Stimulated activated CD4-positive, alpha-beta T cell treated with anti-CD3 and anti-CD28 coated beads, Interleukin-4, amount 100 ng/mL, for 4 hours (primary cell): ENCODE measurements around the gene ZSWIM7.
"Not testable (repeated sequence)": the region's sequence is repeated elsewhere in the genome, so short reads cannot be mapped to it uniquely, and the experiment has no call there.

Source experiments
- DNase-seq, 2 experiments: peaks; one replicate each; pipeline ENCODE4 v3.0.0-alpha.2; 2020

The ZSWIM7 gene

DNA sequence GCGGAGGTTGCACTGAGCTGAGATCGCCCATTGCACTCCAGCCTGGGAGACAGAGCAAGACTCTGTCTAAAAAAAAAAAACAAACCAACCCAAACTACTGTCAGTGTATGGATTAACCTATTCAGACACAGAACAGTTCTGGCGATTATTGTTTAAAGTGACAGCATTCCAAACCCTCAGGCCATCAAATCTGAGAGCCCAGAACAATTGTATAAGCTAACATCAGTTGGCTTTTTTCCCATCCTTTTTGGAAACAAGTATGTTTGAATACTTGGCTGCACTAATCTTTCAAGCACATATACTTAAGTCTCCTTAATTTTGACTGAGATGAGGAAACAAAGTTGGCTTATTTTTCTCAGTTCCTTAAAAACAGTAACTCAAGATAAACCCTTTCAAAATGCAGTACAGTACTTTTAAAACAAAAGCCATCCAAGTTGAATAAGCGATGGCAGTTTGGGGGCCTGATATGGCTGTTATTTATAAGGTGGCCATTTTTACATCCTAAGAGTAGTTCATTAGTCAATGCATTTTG, 1.4 kb downstream of the ZSWIM7 start:
- no peak for DNase-seq

DNA sequence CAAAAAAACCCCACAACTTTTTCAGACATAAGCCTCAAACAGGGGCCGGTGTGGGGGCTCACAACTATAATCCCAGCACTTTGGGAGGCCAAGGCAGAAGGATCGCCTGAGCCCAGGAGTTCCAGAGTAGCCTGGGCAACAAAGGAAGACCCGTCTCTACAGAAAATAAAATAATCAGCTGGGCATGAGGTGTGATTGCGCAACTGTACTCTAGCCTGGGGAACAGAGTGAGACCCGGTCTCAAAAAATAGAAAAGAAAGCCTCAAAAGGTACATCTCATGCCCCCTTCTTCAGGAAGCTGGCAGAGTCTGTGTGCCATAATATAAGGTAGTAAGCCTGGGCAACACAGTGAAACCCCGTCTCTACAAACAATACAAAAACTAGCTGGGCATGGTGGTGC, 3.2 kb downstream of the ZSWIM7 start:
- no peak for DNase-seq

DNA sequence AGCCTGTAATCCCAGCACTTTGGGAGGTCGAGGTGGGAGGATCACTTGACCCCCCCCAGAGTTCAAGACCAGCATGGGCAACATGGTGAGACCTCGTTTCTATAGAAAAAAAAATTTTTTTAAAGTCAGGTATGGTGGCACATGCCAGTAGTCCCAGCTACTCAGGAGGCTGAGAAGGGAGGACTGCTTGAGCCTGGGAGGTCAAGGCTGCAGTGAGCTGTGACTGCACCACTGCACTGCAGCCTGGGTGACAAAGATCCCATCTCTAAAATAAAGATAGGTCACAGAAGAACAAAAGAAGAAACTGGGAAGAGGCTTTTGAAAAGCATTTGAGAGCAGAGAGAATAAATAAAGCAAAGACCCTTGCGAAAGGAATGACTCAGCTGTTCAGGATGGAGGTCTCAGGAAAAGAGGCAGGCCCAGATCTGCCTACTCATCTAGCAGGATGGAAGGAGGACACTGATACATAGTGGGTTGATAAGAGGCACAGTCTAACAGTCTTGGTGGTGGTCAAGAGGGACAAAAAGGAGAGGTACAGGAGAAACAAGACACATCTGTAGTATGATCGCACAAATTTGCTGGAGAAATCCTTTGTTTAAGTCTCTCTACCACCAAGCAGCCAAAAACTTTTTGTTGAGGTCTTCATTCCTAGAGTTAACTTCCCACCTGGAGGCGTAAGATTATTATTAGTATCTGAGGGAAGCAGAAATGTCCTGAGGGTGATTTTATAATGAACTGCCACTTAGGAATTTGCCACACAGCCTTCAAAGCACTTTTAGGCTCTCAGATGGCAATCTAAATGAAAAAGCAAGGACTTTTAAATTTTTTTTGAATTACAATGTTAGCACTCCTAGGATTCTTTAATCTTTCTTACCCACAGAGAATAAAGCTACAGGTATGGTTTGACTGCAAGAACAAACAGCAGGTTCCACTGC, 17.6 kb downstream of the ZSWIM7 start:
- DNase-seq = no peak

DNA sequence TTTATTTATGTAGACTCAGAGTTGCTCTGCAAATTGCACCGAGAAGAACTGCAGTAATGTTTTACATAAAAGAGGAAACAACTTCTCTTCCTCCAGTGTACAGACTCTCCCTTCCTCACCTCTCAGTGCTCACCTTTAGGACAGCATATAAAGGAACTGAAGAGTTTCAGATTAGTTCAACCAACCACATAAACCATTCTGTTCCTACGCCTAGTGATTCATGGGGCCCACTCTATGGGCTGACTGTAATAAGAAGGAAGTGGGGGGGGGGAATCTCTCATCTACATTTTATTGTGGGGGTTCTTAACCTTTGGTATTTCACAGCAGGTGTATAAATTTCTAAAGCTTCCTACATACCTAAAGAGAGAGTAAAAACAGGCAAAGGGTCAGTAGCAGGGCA, 18.3 kb downstream of the ZSWIM7 start:
- DNase-seq = peak in 1 of 2 experiments; percentile 50

DNA sequence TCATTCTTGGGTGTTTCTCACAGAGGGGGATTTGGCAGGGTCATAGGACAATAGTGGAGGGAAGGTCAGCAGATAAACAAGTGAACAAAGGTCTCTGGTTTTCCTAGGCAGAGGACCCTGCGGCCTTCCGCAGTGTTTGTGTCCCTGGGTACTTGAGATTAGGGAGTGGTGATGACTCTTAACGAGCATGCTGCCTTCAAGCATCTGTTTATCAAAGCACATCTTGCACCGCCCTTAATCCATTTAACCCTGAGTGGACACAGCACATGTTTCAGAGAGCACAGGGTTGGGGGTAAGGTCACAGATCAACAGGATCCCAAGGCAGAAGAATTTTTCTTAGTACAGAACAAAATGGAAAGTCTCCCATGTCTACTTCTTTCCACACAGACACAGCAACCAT, 20.5 kb downstream of the ZSWIM7 start:
- not testable (repeated sequence) for DNase-seq

DNA sequence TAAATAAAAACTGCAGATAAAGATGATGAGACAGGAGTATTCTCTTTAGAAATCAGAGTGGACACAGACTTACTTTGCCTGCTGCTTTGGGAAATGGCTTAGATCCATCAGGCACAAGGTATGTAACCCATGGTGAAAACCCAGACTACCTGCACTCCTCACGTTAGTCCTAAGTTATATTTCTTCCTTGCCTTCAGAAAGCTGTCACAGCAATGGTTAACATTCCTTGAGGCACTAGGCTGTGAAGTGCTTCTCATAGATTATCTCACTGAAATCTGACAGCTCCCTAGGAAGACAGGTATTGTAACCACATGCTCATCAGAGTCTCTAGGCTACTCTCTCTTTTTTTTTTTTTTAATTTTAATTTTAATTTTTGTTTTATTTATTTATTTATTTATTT, 20.9 kb downstream of the ZSWIM7 start:
- DNase-seq = no peak

DNA sequence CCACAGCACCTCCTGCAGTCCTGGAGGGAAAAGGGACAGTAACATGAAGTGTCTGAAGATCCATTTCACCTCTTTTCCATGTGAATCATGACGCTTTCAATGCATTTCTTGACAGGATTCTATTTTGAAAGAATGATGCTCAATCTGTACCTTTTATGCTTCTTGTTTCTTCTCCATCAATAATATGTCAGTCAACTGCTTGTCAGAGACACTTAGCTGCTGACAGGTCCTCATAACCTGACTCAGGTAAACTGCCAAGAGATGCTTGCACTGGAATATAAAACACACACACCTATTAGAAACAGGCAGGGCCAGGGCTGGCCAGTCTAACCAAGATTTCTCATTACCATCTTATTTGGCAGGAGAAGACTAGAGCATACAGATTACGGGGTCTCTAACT, 21.6 kb downstream of the ZSWIM7 start:
- DNase-seq = no peak

DNA sequence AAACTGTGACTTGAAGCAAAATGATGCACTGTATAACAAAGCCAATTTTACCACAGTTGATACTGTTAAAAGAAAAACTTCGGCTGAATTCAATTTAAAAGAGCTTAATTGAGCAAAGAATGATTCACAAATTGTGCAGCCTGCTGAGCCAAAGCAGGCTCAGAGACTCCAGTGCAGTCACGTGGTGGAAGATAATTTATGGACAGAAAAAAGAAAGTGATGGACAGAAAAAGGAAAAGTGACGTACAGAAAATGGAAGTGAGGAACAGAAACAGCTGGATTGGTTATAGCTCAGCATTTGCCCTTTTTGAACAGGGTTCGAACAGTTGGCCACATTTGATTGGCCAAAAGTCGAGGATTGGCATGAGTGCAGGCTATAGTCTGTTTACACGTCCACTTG, 25.7 kb downstream of the ZSWIM7 start:
- DNase-seq = no peak

DNA sequence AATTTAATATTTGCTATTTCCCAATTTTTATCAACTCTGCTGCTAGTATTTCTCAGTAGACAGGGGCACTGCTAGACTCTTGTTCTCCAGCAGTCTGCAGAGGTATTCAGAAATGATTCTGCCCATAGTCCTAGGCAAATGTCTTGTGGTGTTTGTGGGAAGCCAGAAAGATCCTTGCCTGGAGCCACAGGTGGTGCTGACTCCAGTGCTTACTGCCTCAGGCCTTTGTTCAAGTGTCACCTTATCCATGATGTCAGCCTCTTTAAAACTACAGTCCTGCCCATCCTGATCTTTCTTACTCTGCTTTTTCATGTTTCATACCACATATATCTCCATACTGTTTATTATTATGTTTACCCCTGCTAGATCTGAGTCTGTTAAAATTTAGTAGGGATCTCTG, 26.5 kb downstream of the ZSWIM7 start:
- DNase-seq = no peak

DNA sequence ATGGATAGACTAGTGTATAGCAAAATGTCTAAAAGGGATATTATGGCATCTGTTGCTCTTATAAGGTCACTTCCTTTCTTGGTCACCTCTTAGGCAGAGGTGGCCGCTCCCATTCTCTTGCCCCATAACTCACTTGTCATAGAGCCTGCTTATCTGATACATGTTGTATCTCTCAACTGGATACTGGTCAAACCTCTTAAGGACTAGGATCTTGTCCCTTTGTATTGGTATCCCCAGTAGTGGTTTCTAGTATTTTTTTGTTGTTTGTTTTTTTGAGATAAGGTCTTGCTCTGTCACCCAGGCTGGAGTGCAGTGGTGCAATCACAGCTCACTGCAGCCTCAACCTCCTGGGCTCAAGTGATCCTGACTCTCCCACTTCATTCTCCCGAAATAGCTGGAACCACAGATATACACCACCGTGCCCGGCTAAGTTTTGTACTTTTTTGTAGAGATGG, 27.0 kb downstream of the ZSWIM7 start:
- DNase-seq = no peak

DNA sequence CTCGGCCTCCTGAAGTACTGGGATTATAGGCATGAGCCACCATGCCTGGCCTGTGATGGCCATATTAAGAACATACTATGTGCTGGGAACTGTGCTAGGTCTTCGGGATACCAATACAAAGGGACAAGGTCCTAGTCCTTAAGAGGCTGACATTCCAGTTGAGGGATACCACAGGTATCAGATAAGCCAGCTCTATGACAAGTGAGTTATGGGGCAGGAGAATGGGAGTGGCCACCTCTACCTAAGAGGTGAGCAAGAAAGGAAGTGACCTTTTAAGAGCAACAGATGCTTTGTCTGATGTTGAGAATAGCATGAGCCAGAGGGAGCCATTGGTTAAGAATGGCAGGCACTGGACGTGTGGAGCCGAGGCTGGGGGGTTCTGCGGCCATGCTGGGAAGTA, 27.6 kb downstream of the ZSWIM7 start:
- DNase-seq = no peak

DNA sequence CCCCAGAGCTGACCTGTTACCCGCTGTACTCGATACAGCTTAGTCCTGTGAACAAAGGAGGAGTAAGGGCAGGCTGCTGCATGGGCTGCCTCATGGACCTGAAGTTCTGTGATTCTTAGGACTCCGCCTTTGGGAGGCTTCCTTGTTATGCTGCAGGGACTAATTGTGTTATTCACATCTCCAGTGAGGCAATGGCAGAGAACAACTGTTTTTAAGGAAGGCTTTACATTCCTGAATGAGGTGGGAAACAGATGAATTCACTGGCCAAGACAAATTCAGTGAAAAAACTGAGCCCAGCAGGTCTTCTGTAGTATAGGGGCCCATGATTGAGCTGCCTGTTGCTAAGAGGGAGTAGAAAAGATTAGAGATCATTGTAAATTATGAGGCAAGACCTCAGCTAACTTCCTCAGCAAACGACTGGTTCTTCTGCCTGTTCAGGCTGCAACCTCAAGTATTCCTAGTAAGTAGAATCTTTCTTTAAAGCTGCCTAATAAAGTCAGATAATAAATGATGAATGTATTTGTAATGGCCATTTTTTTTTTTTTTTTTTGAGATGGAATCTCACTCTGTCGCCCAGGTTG, 28.3 kb downstream of the ZSWIM7 start:
- no peak for DNase-seq

DNA sequence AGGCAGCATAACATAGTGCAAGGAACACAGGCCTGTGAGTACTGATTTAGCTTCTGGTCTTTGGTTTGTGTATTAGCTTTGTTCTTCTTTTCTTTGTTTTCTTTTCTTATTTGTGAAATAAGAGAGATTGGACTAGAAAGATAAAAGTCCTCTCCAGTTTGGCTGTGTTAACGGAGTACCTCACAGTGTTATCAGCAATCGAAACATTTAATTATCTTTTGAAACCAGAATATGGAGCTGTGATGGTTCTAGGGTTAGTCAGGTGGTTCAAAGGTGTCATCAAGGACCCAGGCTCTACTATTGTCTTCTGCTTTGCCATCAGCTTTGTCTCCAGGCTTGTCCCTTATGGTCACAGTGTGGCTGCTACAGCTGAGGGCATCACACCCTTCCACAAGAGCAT, 29.0 kb downstream of the ZSWIM7 start:
- DNase-seq = no peak

DNA sequence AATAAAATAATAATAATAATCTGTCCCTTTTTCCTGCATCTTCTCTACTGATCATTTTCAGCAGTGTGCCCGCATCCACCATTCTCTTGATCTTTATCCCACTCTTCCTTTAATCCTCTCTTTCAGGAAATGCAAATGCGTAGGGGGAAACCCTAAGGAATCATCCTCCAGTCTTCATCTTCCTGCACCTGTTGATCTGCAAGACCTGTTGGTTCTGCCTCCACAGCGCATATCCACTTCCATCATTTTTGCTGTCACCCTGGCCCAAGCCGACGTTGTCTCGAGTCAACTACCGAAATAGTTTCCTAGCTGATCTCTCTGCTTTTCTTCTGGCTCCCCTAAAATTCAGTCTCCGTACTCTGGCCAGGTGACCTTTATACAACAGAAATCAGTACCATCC, 30.0 kb downstream of the ZSWIM7 start:
- DNase-seq = no peak

DNA sequence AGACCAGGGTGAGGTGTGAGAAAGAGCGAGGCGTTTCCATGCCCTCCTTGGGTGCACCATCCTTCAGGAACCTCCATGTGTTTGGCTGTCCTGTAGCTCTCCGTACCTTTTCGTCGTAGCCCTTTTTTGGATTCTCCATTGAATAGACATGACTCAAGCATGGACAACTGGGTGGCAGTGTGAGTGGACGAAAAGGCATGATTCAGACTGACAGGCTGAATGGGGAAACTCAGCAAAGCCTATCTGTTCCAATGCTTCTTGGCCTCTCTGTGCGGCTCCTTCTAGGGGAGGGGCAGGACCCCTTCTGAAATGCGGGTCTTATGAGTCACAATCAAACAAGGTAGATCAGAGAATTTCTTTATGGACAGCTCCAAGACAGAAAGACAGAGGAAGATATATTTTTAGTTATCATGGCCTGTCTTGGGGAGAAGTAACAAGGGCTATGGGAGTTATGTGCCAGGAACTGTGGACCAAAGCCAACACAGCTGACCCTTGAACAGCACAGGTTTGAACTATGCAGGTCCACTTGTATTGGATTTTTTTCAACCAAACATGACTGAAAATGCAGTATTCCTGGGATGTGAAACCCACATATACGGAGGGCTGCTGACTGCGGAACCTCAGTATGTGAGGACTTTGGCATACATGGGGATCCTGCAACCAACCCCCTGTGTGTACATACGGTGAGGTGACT, 31.7 kb downstream of the ZSWIM7 start:
- no peak for DNase-seq

DNA sequence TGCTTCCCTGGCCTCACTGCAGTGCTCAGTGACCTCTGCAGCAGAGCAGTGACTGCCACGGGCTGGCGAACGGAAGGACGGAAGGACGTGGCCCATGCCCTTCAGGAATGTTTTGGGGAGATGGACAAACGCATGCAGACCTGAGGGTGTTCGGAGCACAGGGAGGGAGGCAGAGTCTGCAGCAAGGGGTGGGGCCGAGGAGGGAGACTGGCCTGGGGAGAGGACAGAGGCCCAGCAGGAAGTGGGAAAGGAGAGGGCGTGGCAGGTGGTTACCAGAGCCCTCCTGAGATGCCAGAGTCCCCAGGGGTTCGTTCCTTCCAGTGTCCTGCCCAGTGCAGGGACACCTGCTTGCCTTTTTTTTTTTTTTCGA, 32.6 kb downstream of the ZSWIM7 start:
- DNase-seq = no peak

DNA sequence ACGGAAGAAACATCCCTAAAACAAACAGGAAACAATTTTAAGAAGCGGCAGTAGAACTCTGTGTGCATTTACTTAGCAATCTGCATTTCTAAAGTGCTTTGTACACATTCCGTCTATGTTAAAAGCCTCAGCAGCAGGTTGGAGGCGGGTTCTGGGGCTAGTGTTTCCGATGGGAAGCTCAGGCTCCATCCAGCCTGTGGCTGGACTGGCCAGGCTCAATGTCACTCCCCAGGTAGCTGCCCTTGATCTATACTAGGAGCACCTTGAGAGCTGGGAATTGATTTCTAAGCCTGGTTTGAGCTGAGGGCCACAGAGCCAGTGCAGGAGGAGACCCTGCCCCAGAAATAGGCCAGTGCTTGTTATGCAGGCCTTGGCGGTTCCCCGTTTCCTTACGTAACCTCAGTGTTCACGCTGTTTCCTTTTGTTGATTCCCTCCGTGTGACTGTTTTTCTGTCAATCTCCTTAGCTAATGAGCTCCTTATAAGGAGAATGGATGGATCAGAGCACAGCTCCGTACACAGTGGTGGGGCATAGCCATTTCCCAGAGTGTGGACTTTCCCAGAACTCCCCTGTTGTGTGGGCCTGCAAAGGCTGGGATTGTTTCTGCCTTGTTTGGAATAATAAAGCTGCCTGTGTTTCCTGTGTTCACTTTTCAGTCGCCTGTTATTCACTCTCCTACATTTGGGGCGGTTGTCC, 33.2 kb downstream of the ZSWIM7 start:
- no peak for DNase-seq

DNA sequence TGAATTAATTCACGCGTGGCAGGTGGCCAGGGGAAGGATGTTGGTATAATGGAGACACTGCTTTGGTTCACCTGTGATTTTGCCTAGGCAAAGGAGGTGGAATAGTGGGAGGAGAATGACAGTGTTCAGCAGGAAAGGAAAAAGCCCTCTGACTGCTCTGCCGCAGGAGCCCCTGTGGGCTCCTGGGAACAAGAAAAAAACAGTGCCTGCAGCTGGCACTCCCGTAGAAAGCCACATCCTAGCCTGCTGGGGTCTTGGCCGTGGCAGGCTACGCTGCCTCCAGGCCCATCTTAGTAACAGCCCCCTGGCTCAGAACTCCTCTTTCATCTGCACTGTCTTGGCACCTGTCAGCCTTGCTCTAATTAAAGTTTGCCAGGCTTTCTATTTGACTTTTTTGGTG, 34.0 kb downstream of the ZSWIM7 start:
- no peak for DNase-seq

DNA sequence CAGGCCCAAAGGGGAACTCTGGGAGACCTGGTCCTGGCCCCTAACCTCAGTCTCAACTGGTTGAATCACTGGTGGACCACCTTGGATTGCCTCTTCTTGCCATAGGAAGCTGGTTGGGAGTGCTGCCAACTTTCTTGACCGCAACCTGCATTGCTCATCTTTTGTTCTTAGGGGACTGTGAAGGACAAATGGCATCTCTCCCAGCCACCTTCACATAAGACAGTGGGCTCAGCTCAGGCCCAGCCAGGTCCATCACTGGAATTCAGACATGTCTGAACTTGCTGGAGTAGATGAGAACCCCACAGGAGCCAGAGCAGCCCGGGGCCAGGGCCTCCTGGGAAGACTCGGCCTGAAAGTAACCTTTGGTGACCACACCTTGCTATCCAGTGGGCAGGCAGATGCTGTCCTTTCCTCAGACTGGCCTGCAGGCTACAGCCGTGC, 35.8 kb downstream of the ZSWIM7 start:
- DNase-seq = no peak

DNA sequence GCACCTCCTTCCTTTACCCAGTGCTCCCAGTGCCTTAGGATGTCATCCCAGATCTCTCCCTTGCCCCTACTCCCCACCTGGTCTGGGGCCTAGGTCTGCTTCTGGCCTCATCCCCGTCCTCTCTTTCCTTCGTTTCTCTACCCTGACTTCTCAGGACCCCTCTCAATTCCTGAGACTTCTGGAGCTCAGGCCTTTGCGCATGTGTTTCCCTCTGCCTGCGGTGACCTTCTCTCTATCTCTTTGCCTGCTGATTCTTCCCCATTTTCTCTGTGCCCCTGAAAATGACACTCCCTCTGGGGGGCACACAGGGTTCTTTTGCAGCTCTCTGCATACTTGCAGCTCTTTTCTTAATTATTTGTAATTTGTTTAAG, 41.0 kb downstream of the ZSWIM7 start:
- no peak for DNase-seq

DNA sequence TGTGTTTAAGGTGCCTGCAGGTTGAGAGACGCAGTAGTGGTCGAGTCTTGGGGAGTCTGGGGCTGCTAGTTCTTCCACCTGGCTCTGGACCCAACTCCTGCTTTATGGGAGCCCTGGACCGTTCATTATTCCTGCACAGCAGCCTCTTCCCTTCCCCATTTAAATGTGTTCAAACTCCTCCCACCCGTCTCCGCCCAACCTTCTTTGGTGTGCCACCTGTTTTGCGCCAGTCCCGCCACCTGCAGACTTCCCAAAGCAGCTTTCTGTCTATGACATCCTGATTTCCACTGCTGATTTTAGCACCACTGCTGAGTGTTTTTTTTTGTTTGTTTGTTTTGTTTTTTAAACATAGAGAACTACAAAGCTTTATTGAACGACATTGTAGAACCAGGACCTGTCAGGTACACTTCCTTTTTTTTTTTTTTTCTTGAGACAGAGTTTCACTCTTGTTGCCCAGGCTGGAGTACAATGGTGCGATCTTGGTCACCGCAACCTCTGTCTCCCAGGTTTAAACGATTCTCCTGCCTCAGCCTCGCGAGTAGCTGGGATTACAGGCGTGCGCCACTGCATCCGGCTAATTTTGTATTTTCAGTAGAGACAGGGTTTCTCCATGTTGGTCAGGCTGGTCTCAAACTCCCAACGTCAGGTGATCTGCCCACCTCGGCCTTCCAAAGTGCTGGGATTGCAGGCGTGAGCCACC, 41.7 kb downstream of the ZSWIM7 start:
- DNase-seq = no peak

DNA sequence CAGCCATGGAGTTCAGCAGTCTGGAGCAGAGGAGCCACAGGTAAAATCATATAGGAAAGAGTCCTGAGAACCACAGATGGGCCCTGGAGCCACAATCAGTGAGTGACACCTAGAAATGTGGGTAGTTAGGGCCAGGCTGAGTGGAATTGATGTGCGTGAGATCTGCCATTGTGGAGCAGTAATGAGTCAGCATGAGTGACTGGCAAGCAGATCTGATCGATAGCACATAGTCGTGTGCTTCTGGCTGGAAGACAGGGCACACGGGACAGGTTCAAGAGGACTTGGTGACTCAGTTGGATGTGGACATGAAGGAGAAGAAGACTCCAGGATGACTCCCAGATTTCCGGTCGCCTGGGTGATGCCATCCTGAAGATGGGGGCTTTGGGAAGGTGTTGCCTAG, 42.3 kb downstream of the ZSWIM7 start:
- peak in 1 of 2 experiments; percentile 33 for DNase-seq
